ENCODE measurements around the gene PLCL2.
A peak's percentile ranks its signal among the peaks of the same experiment; 100 is the strongest.

PLCL2 gene

GRCh38 chr3:16868513-16868912 is 16.2 kb upstream of the PLCL2 start:
- no peak for DNase-seq

GRCh38 chr3:16869261-16870005 is 15.3 kb upstream of the PLCL2 start:
- no peak for DNase-seq

GRCh38 chr3:16871915-16872842 is 12.6 kb upstream of the PLCL2 start:
- DNase-seq, result no peak

- DNase-seq, result no peak
Measured at GRCh38 chr3:16873872-16874271, 10.9 kb upstream of the PLCL2 start.

GRCh38 chr3:16875876-16876550 is 8.7 kb upstream of the PLCL2 start:
- no peak for DNase-seq

GRCh38 chr3:16877505-16877904 is 7.2 kb upstream of the PLCL2 start:
- DNase-seq, result no peak

- no peak for DNase-seq
Measured at GRCh38 chr3:16877911-16878310, 6.8 kb upstream of the PLCL2 start.

GRCh38 chr3:16881896-16882630 is 2.7 kb upstream of the PLCL2 start:
- DNase-seq, result no peak

GRCh38 chr3:16883057-16883722 is 1.6 kb upstream of the PLCL2 start:
- DNase-seq, result no peak

- no peak for DNase-seq
Measured at GRCh38 chr3:16883723-16884083, 1.1 kb upstream of the PLCL2 start.

- peak; percentile 87 for DNase-seq
Measured at GRCh38 chr3:16884084-16884747, 539 bp upstream of the PLCL2 start.

GRCh38 chr3:16885593-16886302 is 993 bp downstream of the PLCL2 start:
- no peak for DNase-seq

- DNase-seq, result no peak
Measured at GRCh38 chr3:16886303-16886683, 1.5 kb downstream of the PLCL2 start.

GRCh38 chr3:16887130-16887529 is 2.4 kb downstream of the PLCL2 start:
- DNase-seq, result no peak

GRCh38 chr3:16888356-16888755 is 3.6 kb downstream of the PLCL2 start:
- no peak for DNase-seq

GRCh38 chr3:16888785-16889607 is 4.2 kb downstream of the PLCL2 start:
- DNase-seq, result peak; percentile 34

- no peak for DNase-seq
Measured at GRCh38 chr3:16890597-16891333, 6.0 kb downstream of the PLCL2 start.

GRCh38 chr3:16893618-16894200 is 9.0 kb downstream of the PLCL2 start:
- no peak for DNase-seq

GRCh38 chr3:16896094-16896627 is 11.4 kb downstream of the PLCL2 start:
- no peak for DNase-seq
